Measurements from ENCODE around the gene XRCC1.

- TF ChIP-seq CTCF (IDR thresholded peaks at IDR 0.05) (no peak), EP300 (IDR thresholded peaks at IDR 0.05) (peak; percentile 60 to 91)
Measured at GRCh38 chr19:43533546-43534304, 41.6 kb downstream of the XRCC1 start.
